Kidney glomerular epithelial cell (primary cell): ENCODE data around the gene ACOT13.
A peak's percentile ranks its signal among the peaks of the same experiment; 100 is the strongest.
"Not testable (repeated sequence)": the region's sequence is repeated elsewhere in the genome, so short reads cannot be mapped to it uniquely, and the experiment has no call there.

Experiments used
- DNase-seq: peaks from one replicate; lab custom pipeline; 2025; lab: John Stamatoyannopoulos, UW

ACOT13 gene

GRCh38 chr6:24666641-24667377, at the start of gene ACOT13, which contains the start of gene TDP2:
Gene ACOT13 (plus strand): TSS chr6:24667077. CDS start chr6:24667264, 187 bp downstream.
Gene TDP2 (minus strand): TSS chr6:24666899. CDS start chr6:24666862, 37 bp downstream.
- DNase-seq, result peak; percentile 90

- DNase-seq, result no peak
These were observed 47.2 kb upstream of the ACOT13 start for GRCh38 chr6:24619661-24620060.

GRCh38 chr6:24620637-24621036, 46.2 kb upstream of the ACOT13 start:
- no peak for DNase-seq

GRCh38 chr6:24621626-24622289, 45.1 kb upstream of the ACOT13 start:
- DNase-seq, result no peak

- DNase-seq, result no peak
These were observed 35.9 kb upstream of the ACOT13 start for GRCh38 chr6:24630856-24631505.

- DNase-seq, result no peak
These were observed 35.2 kb upstream of the ACOT13 start for GRCh38 chr6:24631671-24632070.

- DNase-seq, result no peak
These were observed 34.3 kb upstream of the ACOT13 start for GRCh38 chr6:24632573-24632972.

GRCh38 chr6:24636681-24637080, 30.2 kb upstream of the ACOT13 start:
- no peak for DNase-seq

- no peak for DNase-seq
These were observed 26.7 kb upstream of the ACOT13 start for GRCh38 chr6:24640166-24640565.

- DNase-seq, result not testable (repeated sequence)
These were observed 26.2 kb upstream of the ACOT13 start for GRCh38 chr6:24640631-24641030.

- no peak for DNase-seq
These were observed 24.8 kb upstream of the ACOT13 start for GRCh38 chr6:24642061-24642460.

- DNase-seq, result no peak
These were observed 23.0 kb upstream of the ACOT13 start for GRCh38 chr6:24643920-24644319.

- no peak for DNase-seq
These were observed 22.5 kb upstream of the ACOT13 start for GRCh38 chr6:24644377-24644776.

- no peak for DNase-seq
These were observed 20.1 kb upstream of the ACOT13 start for GRCh38 chr6:24646771-24647170.

GRCh38 chr6:24648276-24648675, 18.6 kb upstream of the ACOT13 start:
- DNase-seq, result no peak

- no peak for DNase-seq
These were observed 17.2 kb upstream of the ACOT13 start for GRCh38 chr6:24649691-24650090.

- DNase-seq, result no peak
These were observed 16.5 kb upstream of the ACOT13 start for GRCh38 chr6:24650365-24650764.

- DNase-seq, result no peak
These were observed 11.7 kb upstream of the ACOT13 start for GRCh38 chr6:24655215-24655614.

GRCh38 chr6:24658573-24659560, 8.0 kb upstream of the ACOT13 start:
- DNase-seq, result no peak

- DNase-seq, result no peak
These were observed 7.3 kb upstream of the ACOT13 start for GRCh38 chr6:24659561-24659960.

GRCh38 chr6:24660105-24660504, 6.8 kb upstream of the ACOT13 start:
- DNase-seq, result no peak

- DNase-seq, result not testable (repeated sequence)
These were observed 5.1 kb upstream of the ACOT13 start for GRCh38 chr6:24661759-24662158.
